Activated CD4-positive, CD25-positive, alpha-beta regulatory T cell (primary cell): ENCODE measurements around the gene MED31.
"Not testable (repeated sequence)": the region's sequence is repeated elsewhere in the genome, so short reads cannot be mapped to it uniquely, and the experiment has no call there.

Experiments
- DNase-seq, 4 experiments: peaks; one replicate each; lab custom pipeline; 2025; lab: John Stamatoyannopoulos, UW

Gene MED31

GRCh38 chr17:6651354-6651918, at the start of gene MED31, which contains the start of gene C17orf100:
TSS of gene MED31 (minus strand) at chr17:6651605. CDS start at chr17:6651528, 77 bp downstream.
TSS of gene C17orf100 (plus strand) at chr17:6651762. CDS start at chr17:6651914, 152 bp downstream.
- DNase-seq = peak; percentile 84 to 89 (median 86)

GRCh38 chr17:6700948-6701307, 49.5 kb upstream of the MED31 start:
- DNase-seq = no peak

- no peak for DNase-seq
Observed at GRCh38 chr17:6699997-6700947, 48.9 kb upstream of the MED31 start.

- DNase-seq = no peak
Observed at GRCh38 chr17:6698004-6698403, 46.6 kb upstream of the MED31 start.

GRCh38 chr17:6696906-6697305, 45.5 kb upstream of the MED31 start:
- DNase-seq = no peak

- no peak for DNase-seq
Observed at GRCh38 chr17:6695565-6695964, 44.2 kb upstream of the MED31 start.

- DNase-seq = no peak
Observed at GRCh38 chr17:6695051-6695450, 43.6 kb upstream of the MED31 start.

GRCh38 chr17:6691958-6692357, 40.6 kb upstream of the MED31 start:
- DNase-seq = not testable (repeated sequence)

- DNase-seq = no peak
Observed at GRCh38 chr17:6691546-6691945, 40.1 kb upstream of the MED31 start.

GRCh38 chr17:6690641-6691040, 39.2 kb upstream of the MED31 start:
- no peak for DNase-seq

GRCh38 chr17:6688944-6689343, 37.5 kb upstream of the MED31 start:
- DNase-seq = no peak

- no peak for DNase-seq
Observed at GRCh38 chr17:6686026-6686425, 34.6 kb upstream of the MED31 start.

GRCh38 chr17:6684881-6685767, 33.7 kb upstream of the MED31 start:
- no peak for DNase-seq

- DNase-seq = no peak
Observed at GRCh38 chr17:6684460-6684783, 33.0 kb upstream of the MED31 start.

- DNase-seq = no peak
Observed at GRCh38 chr17:6683730-6684459, 32.5 kb upstream of the MED31 start.

GRCh38 chr17:6683081-6683684, 31.8 kb upstream of the MED31 start:
- no peak for DNase-seq

GRCh38 chr17:6682339-6682738, 30.9 kb upstream of the MED31 start:
- DNase-seq = no peak

GRCh38 chr17:6681671-6682070, 30.3 kb upstream of the MED31 start:
- no peak for DNase-seq

- no peak for DNase-seq
Observed at GRCh38 chr17:6681176-6681575, 29.8 kb upstream of the MED31 start.

- DNase-seq = no peak
Observed at GRCh38 chr17:6679241-6679640, 27.8 kb upstream of the MED31 start.

- no peak for DNase-seq
Observed at GRCh38 chr17:6677946-6678345, 26.5 kb upstream of the MED31 start.
